NCI-H2196 treated with DMSO at 0.1 percent for 48 hours (cell line): ENCODE results near the gene MARK2.

Experiments
- DNase-seq: peaks from one replicate; lab custom pipeline; 2025; ENCODE audit not compliant: unreplicated experiment; lab: John Stamatoyannopoulos, UW

The MARK2 gene

DNA sequence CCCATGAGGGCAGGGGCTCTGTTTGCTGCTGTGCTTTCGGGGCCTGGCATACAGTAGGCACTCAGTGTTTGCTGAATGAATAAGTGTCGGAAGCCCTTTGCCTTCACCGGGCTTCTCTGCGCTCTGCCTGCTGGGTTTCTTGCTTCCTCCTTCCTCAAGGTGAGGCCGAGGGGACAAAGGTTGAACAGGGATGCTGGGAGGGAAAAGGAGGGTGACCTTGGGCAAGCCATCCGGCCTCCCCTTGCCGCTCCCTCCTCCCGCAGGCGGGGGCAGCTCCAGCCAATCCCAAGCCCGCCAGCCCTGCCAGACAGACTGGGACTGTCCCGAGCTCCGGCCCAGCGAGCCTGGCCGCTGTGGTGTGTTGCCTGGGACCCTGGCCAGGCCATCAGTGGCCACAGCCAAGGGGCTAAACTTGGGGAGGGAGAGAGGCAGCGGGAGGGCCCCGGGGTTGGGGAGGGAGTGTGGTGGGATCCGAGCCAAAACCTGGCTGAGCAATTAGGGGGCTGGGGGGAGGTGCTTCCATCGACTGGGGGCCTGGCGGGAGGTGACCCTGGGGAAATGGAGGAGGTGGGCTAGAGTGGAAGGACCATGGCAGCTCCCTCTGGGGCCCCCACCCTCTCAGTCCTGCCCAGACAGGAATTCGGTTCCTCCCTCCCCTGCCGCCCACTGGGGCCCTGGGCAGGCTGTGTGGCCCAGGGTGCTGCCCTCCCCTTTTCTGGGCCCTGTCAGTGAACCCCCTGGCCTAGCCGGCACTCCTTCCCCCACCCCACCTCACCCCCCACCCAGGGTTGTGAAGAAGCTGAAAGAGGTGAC, 81.4 kb downstream of the MARK2 start:
- no peak for DNase-seq

DNA sequence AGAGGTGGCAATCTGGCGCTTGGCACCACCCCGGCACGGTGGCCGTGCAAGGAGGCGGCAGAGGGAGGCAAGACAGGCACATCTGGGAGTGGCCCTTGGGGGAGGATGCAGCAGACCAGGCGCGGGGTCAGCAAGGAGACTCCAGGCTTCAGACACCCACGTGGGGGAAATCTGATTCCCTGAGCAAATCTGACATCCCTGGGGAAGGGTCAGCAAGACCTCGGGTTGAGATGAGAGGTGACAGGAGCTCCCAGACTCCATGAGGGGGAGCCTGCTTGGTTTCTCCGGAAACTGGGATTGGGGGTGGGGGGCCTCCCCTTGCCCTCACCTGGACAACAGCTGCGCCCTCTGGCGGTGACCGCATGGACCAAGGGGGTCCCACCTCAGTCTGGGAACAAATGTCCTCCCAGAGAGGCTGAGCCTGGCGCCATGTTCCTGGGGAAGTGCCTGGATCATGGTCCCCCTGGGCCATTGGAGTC, 82.1 kb downstream of the MARK2 start:
- DNase-seq: no peak

DNA sequence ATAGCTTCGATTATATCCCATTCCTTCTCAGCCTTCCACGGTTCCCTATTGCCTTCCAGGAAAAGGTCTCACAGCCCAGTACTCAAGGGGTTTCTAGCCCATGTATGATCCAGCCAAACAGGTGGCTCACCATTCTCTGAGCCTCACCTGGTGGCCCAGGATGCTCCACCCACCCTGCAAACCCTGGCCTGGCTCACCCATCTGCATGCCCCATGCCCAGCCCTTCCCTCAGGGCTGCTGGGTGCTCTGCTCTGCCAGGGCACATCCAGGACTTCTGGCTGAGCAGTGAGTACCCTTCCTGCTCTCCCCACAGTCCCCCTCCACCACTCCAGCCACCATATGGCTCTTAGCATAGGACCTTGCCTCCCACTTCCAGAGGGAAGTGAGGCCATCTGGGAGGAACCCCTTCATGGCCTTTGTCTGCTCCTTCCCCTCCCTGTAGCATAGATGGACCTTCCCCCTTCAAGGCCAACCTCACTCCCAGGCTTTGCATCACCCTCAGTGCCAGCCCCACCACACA, 83.8 kb downstream of the MARK2 start:
- no peak for DNase-seq

DNA sequence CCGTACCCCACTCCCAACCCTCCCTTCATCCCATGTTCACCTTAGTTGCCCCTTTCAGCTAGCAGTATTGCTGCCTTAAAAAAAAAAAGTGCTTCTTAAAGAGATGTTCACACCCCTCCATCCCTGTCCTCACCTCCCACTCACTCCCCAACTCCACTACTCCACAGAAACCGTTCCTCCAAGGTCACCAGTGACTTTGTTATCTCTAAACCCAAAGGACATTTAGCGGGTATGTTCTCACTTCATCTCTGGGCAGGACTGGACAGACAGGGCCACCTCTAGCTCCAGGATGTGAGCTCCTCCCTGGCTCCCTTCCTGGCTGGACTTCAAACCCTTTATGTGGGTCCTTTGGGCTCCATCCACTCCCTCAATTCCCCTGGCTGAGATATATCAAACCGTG, 84.4 kb downstream of the MARK2 start:
- DNase-seq: no peak

DNA sequence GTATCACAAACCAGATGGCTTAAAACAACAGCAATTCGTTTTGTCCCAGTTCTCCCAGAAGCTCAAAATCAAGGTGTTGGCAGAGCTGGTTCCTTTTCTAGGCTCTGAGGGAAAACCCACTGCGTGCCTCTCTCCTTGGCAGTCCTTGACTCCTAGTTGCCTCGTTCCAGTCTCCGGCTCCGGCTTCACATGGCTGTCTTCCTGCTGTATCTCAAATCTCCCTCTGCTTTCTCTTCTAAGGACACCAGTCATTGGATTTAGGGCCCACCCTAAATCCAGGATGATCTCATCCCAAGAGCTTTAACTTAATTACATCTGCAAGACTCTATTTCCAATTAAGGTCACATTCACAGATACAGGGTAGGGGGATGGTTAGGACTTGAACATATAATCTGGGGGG, 90.7 kb downstream of the MARK2 start:
- no peak for DNase-seq

DNA sequence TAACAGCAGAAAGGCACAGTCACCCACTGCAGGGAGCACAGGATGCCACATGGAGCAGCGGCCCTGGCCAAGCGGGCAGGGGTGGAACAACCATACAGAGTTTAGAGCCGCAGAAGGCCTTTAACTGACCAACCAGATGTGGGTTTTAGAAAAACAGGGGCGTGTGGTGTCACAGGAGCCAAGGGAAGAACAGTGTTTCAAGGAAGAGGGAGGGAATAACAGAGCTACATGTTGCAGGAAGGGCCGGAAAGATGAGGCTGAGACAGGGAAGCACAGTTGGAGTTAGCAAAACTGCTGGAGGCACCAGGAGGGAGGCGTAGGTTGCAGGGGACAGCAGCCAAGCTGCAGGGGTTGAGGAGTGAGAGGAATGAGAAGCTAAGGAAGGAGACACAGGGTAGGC, 92.1 kb downstream of the MARK2 start:
- no peak for DNase-seq

DNA sequence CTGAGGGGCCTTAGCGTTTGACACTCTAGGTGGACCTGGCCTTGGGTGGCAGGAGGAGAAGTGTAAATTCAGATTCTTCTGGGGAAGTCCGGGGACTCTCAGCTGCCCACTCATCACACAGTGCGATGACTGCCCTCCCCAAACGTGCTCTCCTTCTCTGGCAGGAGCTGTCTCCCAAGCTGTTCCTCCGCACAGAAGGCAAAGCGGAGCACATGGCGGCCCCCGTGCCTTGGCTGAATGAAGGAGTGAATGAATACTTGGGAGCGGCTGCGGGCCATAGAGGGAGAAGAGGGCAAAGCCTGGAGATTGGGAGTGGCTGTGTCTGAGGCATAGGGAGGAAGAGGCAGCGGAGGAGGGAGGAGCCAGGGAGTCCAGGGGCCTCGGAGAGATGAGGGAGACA, 93.0 kb downstream of the MARK2 start:
- no peak for DNase-seq

DNA sequence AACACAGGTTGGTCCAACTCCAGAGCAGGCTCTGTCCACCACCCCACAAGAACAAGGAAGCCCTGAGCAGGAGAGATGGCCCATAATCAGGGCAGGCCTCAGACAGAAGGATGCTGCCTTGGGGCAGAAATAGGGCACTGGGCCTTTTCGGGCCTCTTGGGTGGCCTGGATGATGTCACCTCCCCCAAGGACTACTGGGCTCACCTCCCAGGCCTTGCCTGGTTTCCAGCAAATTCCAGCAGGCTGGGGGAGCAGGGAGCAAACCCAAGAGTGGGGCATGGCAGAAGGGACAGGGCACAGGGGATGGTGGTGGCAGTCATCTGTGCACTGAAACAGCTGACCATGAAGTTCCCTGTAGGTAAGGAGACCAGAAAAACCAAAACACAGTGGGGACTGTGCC, 94.5 kb downstream of the MARK2 start:
- DNase-seq: no peak

DNA sequence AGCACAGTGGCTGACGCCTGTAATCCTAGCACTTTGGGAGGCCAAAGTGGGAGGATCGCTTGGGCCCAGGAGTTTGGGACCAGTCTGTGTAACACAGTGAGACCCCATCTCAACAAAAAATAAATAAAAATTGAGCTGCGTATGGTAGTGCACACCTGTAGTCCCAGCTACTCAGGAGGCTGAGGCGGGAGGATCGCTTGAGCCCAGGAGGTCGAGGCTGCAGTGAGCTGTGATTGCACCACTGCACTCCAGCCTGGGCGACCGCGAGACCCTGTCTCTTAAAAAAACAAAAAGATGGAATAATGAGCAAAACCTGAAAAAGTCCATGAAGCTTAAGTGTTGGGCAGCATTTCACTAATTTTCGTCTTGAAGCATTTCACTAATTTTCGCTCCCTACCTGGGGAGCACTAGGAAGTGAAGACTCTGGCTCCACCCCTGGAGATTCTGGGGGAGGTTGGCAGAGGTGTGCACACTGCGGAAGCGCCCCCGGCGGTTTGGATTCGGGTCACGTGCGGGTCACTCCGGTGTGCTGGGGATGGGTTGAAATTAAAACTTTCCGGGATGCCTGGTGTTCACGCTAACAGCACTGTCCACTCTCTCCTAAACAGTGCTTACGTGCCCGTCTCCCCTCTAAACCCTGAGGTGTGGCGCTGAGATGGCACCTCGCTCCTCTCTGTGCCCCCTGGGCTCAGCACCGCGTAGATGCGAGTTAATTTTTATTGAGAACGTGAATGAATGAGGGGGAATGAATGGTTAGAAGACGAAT, 99.0 kb downstream of the MARK2 start:
- peak; percentile 37 for DNase-seq

DNA sequence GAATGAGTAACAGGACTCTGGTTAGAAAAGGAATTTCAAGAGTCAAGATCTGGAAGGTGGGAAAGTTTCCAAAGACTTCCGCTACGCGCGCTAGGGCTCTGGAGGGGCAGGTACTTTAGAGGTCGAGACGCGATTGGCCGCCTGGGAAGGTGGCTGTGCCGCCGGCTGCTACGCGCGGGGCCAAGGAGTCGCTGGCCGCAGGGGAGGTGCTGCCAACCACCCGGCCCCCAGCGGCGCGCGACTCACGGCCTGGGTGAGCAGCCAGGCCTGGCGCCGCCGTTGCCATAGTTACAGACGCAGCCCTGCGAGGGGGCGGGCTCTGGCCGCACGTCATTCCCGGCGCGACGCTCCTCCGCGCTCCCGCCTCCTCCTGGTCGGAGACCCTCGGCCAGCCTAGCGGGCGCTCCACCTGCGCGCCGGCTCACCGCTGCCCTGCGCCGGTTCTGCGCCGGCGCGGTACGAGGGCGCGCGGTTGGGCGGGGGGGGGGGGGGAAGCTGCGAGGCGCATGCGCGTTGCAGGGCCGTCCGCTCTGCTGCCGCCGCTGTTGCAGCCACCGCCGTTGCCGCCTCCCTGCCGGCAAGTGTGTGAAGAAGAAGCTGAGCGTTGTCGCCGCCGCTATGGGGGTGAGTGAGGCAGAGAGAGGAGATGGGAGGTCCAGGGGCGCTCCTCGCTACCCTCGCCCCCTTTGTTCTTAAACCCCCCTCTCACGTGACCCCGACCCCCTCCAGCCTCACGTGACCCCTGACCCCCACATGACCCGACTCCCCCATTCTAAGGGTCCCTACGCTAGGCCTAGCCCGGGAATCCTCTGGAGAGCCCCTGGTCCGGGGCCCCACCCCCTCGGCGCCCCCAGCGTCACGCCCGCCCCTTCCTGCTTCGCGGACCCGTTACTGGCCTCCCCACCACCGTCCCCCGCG, 99.8 kb downstream of the MARK2 start, which contains the start of gene NAA40:
NAA40 (plus strand) TSS at position 524 of the 918 bp plus-strand sequence; CDS start at position 619, 95 bp downstream.
- peak; percentile 97 for DNase-seq

DNA sequence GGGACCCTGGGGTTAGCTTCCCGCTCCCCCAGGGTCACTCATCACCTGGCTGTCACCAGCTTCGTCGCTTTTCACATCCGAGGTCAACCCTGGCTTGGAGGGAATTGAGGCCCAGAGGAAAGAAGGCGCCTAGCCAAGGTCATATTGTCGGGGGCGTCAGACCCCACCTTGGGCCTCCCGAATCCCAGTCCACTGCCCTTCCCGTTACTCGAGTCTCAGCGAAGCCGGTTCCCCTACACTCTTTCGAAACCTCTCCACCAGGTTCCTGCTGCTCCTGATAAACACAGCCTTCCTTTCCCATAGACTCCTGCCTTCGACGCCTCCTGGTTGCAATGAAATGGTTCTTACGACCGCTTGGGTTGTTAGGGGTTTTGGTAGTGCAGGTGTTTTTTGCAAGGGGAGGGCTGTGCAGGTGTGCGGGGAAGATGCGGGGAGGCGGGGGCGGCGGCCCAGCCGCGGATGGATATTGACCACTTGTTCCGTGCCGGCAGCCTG, 100.5 kb downstream of the MARK2 start:
- DNase-seq: no peak

DNA sequence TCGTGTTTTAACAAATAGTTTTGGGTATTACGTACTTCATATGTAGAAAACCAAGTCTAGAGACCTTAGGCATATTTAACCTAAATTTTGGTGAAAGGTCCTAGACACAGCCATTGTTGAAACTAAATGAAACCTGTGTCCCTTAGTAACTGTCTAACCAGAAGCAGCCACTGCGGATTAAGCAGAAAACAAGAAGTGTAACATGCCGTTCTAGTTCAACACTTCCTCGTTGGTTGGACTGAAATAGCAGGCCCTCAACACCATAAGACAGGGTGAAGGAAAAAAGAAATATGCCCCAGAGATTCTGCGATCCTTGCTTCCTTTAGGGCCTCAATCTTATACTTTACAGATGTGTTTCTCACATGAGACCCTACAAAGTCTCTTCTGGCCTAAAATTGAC, 101.9 kb downstream of the MARK2 start:
- no peak for DNase-seq

DNA sequence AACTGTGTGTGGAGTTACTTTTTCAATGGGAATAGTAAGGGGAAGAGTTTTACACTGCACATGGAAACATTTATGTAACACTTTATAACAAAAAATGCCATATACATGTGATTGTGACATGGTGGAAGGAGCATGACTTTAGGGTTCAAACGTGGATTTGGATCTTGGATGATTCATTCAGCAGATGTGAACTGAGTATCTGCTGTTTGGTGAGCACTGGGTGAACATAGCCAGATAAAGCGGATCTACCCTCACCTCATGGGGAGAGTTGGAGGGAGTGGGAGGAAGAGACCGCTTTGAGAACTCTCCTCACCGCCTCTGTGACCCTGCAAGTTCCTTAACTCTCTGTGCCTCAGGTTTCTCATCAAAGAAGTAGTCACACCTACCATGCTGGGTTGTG, 103.0 kb downstream of the MARK2 start:
- DNase-seq: no peak

DNA sequence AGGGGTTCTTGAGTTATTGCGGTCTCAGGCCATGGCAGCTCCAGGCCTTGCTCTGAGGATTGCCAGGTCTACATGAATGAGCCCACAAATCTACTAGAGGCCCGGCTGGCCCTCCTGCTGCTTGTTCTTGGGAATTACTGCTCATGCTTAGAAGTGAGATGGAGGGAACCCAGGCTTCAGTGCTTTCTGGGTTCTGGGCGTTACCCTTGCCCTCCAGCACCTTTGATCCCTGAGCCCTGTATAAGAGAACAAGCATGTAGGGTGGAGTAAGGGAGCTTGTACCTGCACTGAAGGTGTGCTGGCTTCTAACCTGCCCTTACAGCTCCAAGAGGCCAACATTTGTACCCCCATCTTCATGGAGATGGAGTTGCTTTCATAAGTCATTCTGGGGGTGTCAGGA, 103.9 kb downstream of the MARK2 start:
- no peak for DNase-seq

DNA sequence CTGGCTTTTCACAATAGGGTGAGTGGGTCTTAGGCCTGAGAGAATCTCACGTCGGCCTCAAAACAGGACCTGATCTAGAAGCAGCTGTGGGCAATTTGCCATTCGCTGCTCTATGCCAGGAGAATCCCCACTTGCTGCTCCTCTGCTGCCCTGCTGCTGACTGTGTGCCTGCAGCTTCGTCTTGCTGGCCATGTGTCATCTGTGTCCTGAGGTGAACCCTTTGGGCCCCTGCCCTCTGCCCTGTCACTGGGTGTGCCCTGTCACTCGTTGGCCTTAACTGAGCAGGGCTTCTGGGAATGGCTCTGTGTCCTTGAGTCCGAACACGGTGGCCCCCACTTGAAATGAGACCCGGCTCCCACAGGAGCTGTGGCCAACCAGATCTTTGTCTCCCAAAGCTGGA, 106.1 kb downstream of the MARK2 start:
- DNase-seq: no peak

DNA sequence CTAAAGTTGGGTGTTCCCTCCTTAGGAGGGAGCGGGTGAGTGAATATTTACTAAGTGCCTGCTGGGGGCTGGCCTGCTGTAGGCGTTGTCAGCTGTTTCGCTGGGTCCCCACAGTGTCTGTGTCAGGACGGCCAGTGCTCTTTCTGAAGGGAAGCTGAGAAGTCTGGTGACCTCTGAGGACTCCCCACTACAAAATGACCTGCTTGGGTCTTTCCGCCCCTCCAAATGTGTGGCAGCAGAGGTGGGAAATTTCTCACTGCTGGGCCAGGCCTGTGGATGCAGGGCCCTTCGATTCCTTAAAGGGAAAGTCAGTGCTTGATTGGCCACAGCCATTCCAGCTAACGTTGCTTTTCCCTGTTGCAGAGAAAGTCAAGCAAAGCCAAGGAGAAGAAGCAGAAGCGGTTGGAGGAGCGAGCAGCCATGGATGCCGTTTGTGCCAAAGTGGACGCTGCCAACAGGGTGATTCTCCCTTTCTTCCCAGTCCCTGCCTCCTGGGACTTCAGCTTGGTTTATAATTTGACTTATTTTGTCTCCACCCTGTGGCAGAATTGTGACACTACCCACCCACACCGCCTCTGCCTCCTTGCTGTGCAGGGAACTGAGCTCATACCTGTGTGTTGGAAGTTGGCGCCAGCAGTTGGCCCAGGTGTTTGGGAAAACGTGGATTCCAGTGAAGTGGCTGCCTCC, 106.7 kb downstream of the MARK2 start:
- peak; percentile 83 for DNase-seq

DNA sequence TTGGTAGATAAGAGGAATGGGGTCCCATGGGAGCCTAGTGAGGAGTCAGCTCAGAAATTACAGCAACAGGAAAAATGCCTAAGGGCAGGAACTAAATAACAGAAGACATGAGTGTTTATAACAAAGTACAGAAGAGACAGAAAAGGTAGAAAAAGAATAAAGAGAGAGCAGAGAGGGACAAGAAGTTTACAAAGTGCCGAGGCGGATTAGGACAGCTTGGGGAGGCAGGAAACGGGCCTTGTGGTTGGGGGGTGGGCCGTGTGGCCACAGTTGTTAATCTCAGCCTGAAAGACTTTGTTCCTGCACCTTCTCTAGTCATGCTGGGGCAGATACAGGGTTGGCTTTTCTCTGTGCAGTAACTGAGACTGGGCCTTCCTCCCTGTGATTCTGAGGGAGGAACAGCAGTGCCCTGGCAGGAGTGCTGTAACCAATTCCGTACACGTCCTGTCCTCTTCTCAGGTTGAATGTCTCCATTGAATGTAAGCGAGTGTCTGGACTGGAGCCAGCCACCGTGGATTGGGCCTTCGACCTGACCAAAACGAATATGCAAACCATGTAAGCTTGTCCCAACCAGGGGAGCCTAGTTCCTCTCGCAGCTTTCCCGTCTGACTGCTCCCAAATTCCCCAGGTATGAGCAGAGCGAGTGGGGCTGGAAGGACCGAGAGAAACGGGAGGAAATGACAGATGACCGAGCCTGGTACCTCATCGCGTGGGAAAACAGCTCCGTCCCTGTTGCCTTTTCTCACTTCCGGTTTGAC, 113.0 kb downstream of the MARK2 start:
- DNase-seq: no peak

DNA sequence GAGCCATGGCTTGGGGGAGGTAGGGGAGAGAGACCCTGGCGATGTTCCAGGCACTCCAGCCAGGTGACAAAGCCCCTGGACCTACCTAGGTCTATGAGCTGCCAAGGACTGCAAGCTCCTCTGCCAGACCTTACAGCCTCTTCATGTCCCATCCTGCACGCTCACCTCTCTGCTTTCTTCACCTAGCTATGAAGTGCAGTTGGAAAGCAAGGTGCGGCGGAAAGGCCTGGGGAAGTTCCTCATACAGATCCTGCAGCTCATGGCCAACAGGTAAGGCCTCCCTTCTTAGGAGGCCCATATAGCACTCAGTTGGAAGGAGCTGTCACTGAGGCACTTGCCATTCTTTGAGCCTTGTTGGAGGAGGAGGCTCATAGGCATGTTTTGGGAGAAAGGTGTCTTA, 113.7 kb downstream of the MARK2 start:
- no peak for DNase-seq

DNA sequence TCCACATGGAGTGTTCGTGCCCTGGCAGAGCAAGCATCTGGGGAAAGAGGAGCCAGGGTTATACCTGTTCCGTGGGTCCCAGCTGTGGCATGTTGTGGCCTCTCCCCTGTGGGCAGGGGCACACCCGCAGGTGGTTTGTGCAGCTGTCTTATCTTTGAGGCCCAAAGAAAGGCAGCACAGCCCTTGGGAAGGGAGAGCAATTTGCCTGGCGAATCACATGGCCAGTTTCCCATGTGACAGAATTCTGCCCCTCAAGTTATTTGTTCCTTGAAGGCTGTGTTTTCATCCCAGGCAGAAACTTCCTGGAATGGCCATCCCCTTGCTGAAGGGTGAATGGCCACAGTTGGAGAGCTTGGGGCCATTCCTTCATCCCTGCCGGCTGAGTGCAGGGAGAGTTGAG, 119.1 kb downstream of the MARK2 start:
- no peak for DNase-seq
